Ovary (tissue), 3 donors: ENCODE results near the gene NHSL2.

Experiments
- POLR2A ChIP-seq: fragments of 450-650 bp; IDR thresholded peaks from one replicate; pipeline ENCODE4 v1.6.1; 2017; ENCODE audit warnings: antibody characterized with exemption, mild to moderate bottlenecking, moderate library complexity
- TF ChIP-seq, protein P1 (sequence below), 3 donors: fragments of 450-650 bp in 2 of 3; fragments of 200-600 bp in 1 of 3; IDR thresholded peaks; one replicate each; pipeline versions ENCODE4 v1.5.1 to v1.8.0; 2016 to 2022; ENCODE audit warnings: antibody characterized with exemption in 3 of 3, mild to moderate bottlenecking in 1 of 3
- donor health status: DM: no; HTN: no; CAD: no.

DNA sequence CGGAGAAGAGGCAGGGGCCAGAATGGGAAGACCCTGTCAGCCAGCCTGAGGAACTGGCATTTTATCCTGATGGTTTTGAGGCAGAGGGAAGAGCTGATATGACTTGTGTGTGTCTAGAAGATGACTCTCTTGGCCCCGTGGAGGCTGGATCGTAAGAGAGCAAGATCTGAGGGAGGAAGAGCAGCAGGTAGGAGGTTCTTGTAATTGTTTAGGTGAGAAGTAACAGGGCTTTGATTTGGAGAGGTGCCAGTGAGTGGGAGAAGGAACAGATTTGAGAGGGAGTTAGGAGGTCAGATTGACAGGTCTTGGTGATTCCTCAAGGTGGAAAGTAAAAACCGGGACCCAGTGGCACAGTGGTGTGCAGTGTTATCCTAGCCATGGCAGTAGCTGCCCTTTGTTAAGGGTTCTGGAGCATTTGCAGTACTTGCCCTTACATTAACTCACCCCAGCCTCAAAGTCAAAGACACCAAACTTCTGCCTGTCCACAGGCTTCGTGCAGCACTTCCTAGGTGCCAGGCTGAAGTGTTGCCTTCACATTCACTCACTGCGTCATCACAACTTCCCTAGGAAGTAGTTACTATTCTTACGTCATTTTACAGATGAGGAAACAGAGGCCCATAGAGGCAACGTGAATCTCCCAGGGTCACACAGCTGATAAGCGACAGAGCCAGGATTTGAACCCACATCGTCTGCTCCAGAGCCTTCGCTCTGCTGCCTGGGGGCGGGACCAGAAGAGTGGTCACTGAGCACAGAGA is 197.4 kb downstream of the NHSL2 start:
- TF ChIP-seq, protein P1, sequence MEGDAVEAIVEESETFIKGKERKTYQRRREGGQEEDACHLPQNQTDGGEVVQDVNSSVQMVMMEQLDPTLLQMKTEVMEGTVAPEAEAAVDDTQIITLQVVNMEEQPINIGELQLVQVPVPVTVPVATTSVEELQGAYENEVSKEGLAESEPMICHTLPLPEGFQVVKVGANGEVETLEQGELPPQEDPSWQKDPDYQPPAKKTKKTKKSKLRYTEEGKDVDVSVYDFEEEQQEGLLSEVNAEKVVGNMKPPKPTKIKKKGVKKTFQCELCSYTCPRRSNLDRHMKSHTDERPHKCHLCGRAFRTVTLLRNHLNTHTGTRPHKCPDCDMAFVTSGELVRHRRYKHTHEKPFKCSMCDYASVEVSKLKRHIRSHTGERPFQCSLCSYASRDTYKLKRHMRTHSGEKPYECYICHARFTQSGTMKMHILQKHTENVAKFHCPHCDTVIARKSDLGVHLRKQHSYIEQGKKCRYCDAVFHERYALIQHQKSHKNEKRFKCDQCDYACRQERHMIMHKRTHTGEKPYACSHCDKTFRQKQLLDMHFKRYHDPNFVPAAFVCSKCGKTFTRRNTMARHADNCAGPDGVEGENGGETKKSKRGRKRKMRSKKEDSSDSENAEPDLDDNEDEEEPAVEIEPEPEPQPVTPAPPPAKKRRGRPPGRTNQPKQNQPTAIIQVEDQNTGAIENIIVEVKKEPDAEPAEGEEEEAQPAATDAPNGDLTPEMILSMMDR (IDR thresholded peaks at IDR 0.05), result no peak
- TF ChIP-seq POLR2A, result no peak
